Measurements from ENCODE around the gene NRTN.

GRCh38 chr19:5814852-5815246 is 10.0 kb downstream of the NRTN start:
- TF ChIP-seq, protein P1, sequence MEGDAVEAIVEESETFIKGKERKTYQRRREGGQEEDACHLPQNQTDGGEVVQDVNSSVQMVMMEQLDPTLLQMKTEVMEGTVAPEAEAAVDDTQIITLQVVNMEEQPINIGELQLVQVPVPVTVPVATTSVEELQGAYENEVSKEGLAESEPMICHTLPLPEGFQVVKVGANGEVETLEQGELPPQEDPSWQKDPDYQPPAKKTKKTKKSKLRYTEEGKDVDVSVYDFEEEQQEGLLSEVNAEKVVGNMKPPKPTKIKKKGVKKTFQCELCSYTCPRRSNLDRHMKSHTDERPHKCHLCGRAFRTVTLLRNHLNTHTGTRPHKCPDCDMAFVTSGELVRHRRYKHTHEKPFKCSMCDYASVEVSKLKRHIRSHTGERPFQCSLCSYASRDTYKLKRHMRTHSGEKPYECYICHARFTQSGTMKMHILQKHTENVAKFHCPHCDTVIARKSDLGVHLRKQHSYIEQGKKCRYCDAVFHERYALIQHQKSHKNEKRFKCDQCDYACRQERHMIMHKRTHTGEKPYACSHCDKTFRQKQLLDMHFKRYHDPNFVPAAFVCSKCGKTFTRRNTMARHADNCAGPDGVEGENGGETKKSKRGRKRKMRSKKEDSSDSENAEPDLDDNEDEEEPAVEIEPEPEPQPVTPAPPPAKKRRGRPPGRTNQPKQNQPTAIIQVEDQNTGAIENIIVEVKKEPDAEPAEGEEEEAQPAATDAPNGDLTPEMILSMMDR (IDR thresholded peaks at IDR 0.05), result no peak
- no peak for TF ChIP-seq POLR2AphosphoS5 (IDR thresholded peaks at IDR 0.05; ENCODE audit: low read depth, low read length)
- TF ChIP-seq, protein P2, sequence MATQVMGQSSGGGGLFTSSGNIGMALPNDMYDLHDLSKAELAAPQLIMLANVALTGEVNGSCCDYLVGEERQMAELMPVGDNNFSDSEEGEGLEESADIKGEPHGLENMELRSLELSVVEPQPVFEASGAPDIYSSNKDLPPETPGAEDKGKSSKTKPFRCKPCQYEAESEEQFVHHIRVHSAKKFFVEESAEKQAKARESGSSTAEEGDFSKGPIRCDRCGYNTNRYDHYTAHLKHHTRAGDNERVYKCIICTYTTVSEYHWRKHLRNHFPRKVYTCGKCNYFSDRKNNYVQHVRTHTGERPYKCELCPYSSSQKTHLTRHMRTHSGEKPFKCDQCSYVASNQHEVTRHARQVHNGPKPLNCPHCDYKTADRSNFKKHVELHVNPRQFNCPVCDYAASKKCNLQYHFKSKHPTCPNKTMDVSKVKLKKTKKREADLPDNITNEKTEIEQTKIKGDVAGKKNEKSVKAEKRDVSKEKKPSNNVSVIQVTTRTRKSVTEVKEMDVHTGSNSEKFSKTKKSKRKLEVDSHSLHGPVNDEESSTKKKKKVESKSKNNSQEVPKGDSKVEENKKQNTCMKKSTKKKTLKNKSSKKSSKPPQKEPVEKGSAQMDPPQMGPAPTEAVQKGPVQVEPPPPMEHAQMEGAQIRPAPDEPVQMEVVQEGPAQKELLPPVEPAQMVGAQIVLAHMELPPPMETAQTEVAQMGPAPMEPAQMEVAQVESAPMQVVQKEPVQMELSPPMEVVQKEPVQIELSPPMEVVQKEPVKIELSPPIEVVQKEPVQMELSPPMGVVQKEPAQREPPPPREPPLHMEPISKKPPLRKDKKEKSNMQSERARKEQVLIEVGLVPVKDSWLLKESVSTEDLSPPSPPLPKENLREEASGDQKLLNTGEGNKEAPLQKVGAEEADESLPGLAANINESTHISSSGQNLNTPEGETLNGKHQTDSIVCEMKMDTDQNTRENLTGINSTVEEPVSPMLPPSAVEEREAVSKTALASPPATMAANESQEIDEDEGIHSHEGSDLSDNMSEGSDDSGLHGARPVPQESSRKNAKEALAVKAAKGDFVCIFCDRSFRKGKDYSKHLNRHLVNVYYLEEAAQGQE (IDR thresholded peaks at IDR 0.05; ENCODE audit: insufficient read depth in 1 of 2, low read depth in 2 of 2, low read length in 1 of 2), result no peak
- no peak for TF ChIP-seq TCF7L2 (IDR thresholded peaks at IDR 0.05; ENCODE audit: low read depth, low read length)
- no peak for TF ChIP-seq SIN3A (IDR thresholded peaks at IDR 0.05; ENCODE audit: borderline replicate concordance, insufficient read depth, low read depth, low read length)
